Fibroblast of mammary gland (primary cell): ENCODE data around the gene ELMO1.
"Not testable (repeated sequence)": the region's sequence is repeated elsewhere in the genome, so short reads cannot be mapped to it uniquely, and the experiment has no call there.

Experiments used
- DNase-seq: peaks from one replicate; pipeline ENCODE4 v3.0.0-alpha.2; 2010; ENCODE audit warnings: low read depth
- H3K4me3 ChIP-seq: 2 replicates; pipeline ENCODE4 v1.5.1; 2011; ENCODE audit warnings: low read depth, mild to moderate bottlenecking, low read length, moderate library complexity; ENCODE audit not compliant: control insufficient read depth
- TF ChIP-seq, protein P1 (sequence below): conservative IDR thresholded peaks from 2 replicates; pipeline ENCODE4 v1.5.1; 2011; ENCODE audit warnings: low read depth, low read length, inconsistent platforms; ENCODE audit not compliant: control insufficient read depth, insufficient read depth

Gene ELMO1

GRCh38 chr7:36978461-36978860, 470.2 kb downstream of the ELMO1 start:
- no peak for DNase-seq
- no peak overlapping the region for H3K4me3 ChIP-seq
- TF ChIP-seq, protein P1, sequence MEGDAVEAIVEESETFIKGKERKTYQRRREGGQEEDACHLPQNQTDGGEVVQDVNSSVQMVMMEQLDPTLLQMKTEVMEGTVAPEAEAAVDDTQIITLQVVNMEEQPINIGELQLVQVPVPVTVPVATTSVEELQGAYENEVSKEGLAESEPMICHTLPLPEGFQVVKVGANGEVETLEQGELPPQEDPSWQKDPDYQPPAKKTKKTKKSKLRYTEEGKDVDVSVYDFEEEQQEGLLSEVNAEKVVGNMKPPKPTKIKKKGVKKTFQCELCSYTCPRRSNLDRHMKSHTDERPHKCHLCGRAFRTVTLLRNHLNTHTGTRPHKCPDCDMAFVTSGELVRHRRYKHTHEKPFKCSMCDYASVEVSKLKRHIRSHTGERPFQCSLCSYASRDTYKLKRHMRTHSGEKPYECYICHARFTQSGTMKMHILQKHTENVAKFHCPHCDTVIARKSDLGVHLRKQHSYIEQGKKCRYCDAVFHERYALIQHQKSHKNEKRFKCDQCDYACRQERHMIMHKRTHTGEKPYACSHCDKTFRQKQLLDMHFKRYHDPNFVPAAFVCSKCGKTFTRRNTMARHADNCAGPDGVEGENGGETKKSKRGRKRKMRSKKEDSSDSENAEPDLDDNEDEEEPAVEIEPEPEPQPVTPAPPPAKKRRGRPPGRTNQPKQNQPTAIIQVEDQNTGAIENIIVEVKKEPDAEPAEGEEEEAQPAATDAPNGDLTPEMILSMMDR, result no peak

- TF ChIP-seq, protein P1, result no peak
- DNase-seq, result no peak
- H3K4me3 ChIP-seq, result no peak overlapping the region
These were observed 470.8 kb downstream of the ELMO1 start for GRCh38 chr7:36977878-36978277.

DNA sequence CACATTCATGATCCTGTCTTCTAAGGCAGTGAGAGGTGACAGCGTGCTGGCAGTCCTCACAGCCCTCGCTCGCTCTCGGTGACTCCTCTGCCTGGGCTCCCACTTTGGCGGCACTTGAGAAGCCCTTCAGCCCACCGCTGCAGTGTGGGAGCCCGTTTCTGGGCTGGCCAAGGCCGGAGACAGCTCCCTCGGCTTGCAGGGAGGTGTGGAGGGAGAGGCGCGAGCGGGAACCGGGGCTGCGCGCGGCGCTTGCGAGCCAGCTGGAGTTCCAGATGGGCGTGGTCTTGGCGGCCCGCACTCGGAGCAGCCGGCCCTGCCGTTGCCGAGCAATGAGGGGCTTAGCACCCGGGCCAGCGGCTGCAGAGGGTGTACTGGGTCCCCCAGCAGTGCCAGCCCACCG, 475.1 kb downstream of the ELMO1 start:
- not testable (repeated sequence) for DNase-seq

DNA sequence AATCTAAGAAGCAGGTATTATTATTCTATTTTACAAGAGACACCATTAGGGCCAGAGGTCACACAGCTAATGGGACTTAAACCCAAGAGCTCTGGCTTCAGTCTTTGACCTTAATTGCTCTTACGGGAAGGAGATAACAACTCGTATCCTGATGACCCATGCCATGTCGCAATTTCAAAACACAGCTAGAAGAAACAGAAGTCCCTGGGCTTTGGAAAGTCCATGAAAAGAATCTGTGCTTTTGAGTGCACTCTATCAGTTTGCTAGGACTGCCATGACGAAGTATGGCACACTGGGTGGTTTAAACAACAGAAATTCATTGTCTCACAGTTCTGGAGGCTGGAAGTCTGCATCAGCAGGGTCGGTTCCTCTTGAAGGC, 476.5 kb downstream of the ELMO1 start:
- H3K4me3 ChIP-seq, result no peak overlapping the region
- TF ChIP-seq, protein P1, result no peak
- no peak for DNase-seq

More for the DNA sequence above, 475.1 kb downstream of the ELMO1 start:
- H3K4me3 ChIP-seq, result not testable (repeated sequence)

GRCh38 chr7:36971515-36972139, 477.0 kb downstream of the ELMO1 start:
- TF ChIP-seq, protein P1, result no peak
- no peak overlapping the region for H3K4me3 ChIP-seq
- DNase-seq, result no peak

GRCh38 chr7:36970551-36971514, 477.8 kb downstream of the ELMO1 start:
- DNase-seq, result no peak
- H3K4me3 ChIP-seq, result no peak overlapping the region
- TF ChIP-seq, protein P1, result no peak

GRCh38 chr7:36969376-36969775, 479.3 kb downstream of the ELMO1 start:
- DNase-seq, result no peak
- TF ChIP-seq, protein P1, result no peak
- no peak overlapping the region for H3K4me3 ChIP-seq
